H9 (cell line): ENCODE measurements around the gene CCDC89. TPM values are rescaled to one million over a fixed set of nuclear protein-coding genes. Genes with fewer than 3 reads are reported as not detected.

Experiments used
- DNase-seq: peaks from one replicate; pipeline ENCODE4 v3.0.0-alpha.2; 2017
- H2AFZ ChIP-seq: one replicate; pipeline ENCODE4 v1.6.1; 2013; ENCODE audit warnings: mild to moderate bottlenecking, low read length, control low read depth, moderate library complexity
- H2AK5ac ChIP-seq: 2 replicates; pipeline ENCODE4 v1.6.1; 2013; ENCODE audit warnings: low read length, control low read depth, mixed read lengths; ENCODE audit not compliant: insufficient read length
- H2BK120ac ChIP-seq: one replicate; pipeline ENCODE4 v1.6.1; 2013; ENCODE audit warnings: low read depth, mild to moderate bottlenecking, low read length, control low read depth, inconsistent platforms; ENCODE audit not compliant: poor library complexity, severe bottlenecking
- H2BK12ac ChIP-seq: 2 replicates; pipeline ENCODE4 v1.6.1; 2013; ENCODE audit warnings: low read length, control low read depth, mixed read lengths, low read depth; ENCODE audit not compliant: insufficient read length
- H2BK15ac ChIP-seq: 2 replicates; pipeline ENCODE4 v1.6.1; 2013; ENCODE audit warnings: low read depth, low read length, control low read depth
- H2BK20ac ChIP-seq: one replicate; pipeline ENCODE4 v1.6.1; 2013; ENCODE audit warnings: low read depth, mild to moderate bottlenecking, low read length, control low read depth, inconsistent platforms; ENCODE audit not compliant: poor library complexity, severe bottlenecking
- H2BK5ac ChIP-seq: 2 replicates; pipeline ENCODE4 v1.6.1; 2013; ENCODE audit warnings: low read length, control low read depth, mixed read lengths; ENCODE audit not compliant: insufficient read length
- H3K14ac ChIP-seq: 2 replicates; pipeline ENCODE4 v1.6.1; 2013; ENCODE audit warnings: low read length, control low read depth; ENCODE audit not compliant: insufficient read depth
- H3K18ac ChIP-seq: 2 replicates; pipeline ENCODE4 v1.6.1; 2013; ENCODE audit warnings: low read depth, mild to moderate bottlenecking, mixed read lengths, low read length, control low read depth; ENCODE audit not compliant: insufficient read length
- H3K23ac ChIP-seq: 2 replicates; pipeline ENCODE4 v1.6.1; 2013; ENCODE audit warnings: low read length, control low read depth, mixed read lengths, low read depth; ENCODE audit not compliant: insufficient read length
- H3K23me2 ChIP-seq: 2 replicates; pipeline ENCODE4 v1.6.1; 2013; ENCODE audit warnings: low read depth, mild to moderate bottlenecking, mixed read lengths, low read length, control low read depth; ENCODE audit not compliant: insufficient read length, poor library complexity, severe bottlenecking
- H3K27ac ChIP-seq: 2 replicates; pipeline ENCODE4 v1.5.1; 2013; ENCODE audit warnings: low read length, control low read depth, mixed read lengths, low read depth; ENCODE audit not compliant: insufficient read length
- H3K27me3 ChIP-seq: 2 replicates; pipeline ENCODE4 v1.6.1; 2013; ENCODE audit warnings: low read length, control low read depth, inconsistent platforms; ENCODE audit not compliant: insufficient read depth
- H3K4ac ChIP-seq: 2 replicates; pipeline ENCODE4 v1.6.1; 2013; ENCODE audit warnings: low read depth, mild to moderate bottlenecking, control low read depth, inconsistent platforms, low read length, moderate library complexity
- H3K4me1 ChIP-seq: 2 replicates; pipeline ENCODE4 v1.6.1; 2013; ENCODE audit warnings: low read length, control low read depth, inconsistent platforms; ENCODE audit not compliant: insufficient read depth
- H3K4me2 ChIP-seq: 2 replicates; pipeline ENCODE4 v1.6.1; 2013; ENCODE audit warnings: low read length, control low read depth, mixed read lengths; ENCODE audit not compliant: insufficient read length, insufficient read depth
- H3K56ac ChIP-seq: 2 replicates; pipeline ENCODE4 v1.6.1; 2013; ENCODE audit warnings: low read depth, mild to moderate bottlenecking, mixed read lengths, low read length, control low read depth; ENCODE audit not compliant: insufficient read length
- H3K79me1 ChIP-seq: 2 replicates; pipeline ENCODE4 v1.6.1; 2013; ENCODE audit warnings: low read depth, mild to moderate bottlenecking, moderate library complexity, low read length, control low read depth, inconsistent platforms; ENCODE audit not compliant: insufficient read depth, poor library complexity, severe bottlenecking
- H3K79me2 ChIP-seq: 2 replicates; pipeline ENCODE4 v1.6.1; 2013; ENCODE audit warnings: low read length, control low read depth, inconsistent platforms; ENCODE audit not compliant: insufficient read depth
- H3K9ac ChIP-seq: 2 replicates; pipeline ENCODE4 v1.6.1; 2013; ENCODE audit warnings: low read length, control low read depth, mixed read lengths; ENCODE audit not compliant: insufficient read length; ENCODE audit errors: extremely low read depth
- H3K9me3 ChIP-seq: one replicate; pipeline ENCODE4 v1.6.1; 2013; ENCODE audit warnings: low read depth, low read length, inconsistent platforms; ENCODE audit not compliant: control insufficient read depth
- H3T11ph ChIP-seq: one replicate; pipeline ENCODE4 v1.6.1; 2013; ENCODE audit warnings: mild to moderate bottlenecking, low read length, control low read depth, inconsistent platforms
- H4K20me1 ChIP-seq: one replicate; pipeline ENCODE4 v1.6.1; 2013; ENCODE audit not compliant: control insufficient read depth, insufficient read length, insufficient read depth
- H4K5ac ChIP-seq: 2 replicates; pipeline ENCODE4 v1.6.1; 2013; ENCODE audit warnings: low read depth, mild to moderate bottlenecking, mixed read lengths, low read length, control low read depth; ENCODE audit not compliant: insufficient read length
- H4K8ac ChIP-seq: replicated peaks from 2 replicates; pipeline ENCODE4 v1.6.1; 2013; ENCODE audit warnings: low read length, control low read depth, mixed read lengths, low read depth; ENCODE audit not compliant: insufficient read length
- H4K91ac ChIP-seq: 2 replicates; pipeline ENCODE4 v1.6.1; 2013; ENCODE audit warnings: low read depth, mild to moderate bottlenecking, moderate library complexity, mixed read lengths, low read length, control low read depth; ENCODE audit not compliant: insufficient read length
- H3K27ac Mint-ChIP-seq, 3 experiments: 2 replicates in 2 of 3; 3 replicates in 1 of 3; pipeline ENCODE4 v1.8.0; 2020 to 2021; ENCODE audit warnings: mixed read lengths in 3 of 3, mild to moderate bottlenecking in 1 of 3, moderate library complexity in 1 of 3
- H3K27me3 Mint-ChIP-seq: 2 replicates; pipeline ENCODE4 v1.8.0; 2021; ENCODE audit warnings: low read depth, mild to moderate bottlenecking, moderate library complexity, mixed read lengths
- H3K36me3 Mint-ChIP-seq, 3 experiments: 2 replicates in 2 of 3; 3 replicates in 1 of 3; pipeline ENCODE4 v1.8.0; 2020 to 2021; ENCODE audit warnings: low read depth in 3 of 3, mixed read lengths in 3 of 3; ENCODE audit not compliant: insufficient read depth in 1 of 3
- H3K4me1 Mint-ChIP-seq, 2 experiments: 2 replicates each; pipeline ENCODE4 v1.8.0; 2020; ENCODE audit warnings: mixed read lengths in 2 of 2
- H3K4me3 Mint-ChIP-seq, 2 experiments: 2 replicates in 1 of 2; 3 replicates in 1 of 2; pipeline ENCODE4 v1.8.0; 2020 to 2021; ENCODE audit warnings: mild to moderate bottlenecking in 2 of 2, mixed read lengths in 2 of 2, moderate library complexity in 1 of 2
- H3K9me3 Mint-ChIP-seq, 2 experiments: 2 replicates in 1 of 2; 3 replicates in 1 of 2; pipeline ENCODE4 v1.8.0; 2020; ENCODE audit warnings: mild to moderate bottlenecking in 2 of 2, mixed read lengths in 2 of 2, moderate library complexity in 1 of 2
- WGBS: extraction: QIAGEN DNeasy Blood & Tissue Kit; methylation state at CpG from one replicate; pipeline ENCODE4 v1.1.7; 2013; ENCODE audit warnings: missing lambda C conversion rate, low lambda C conversion rate, mixed read lengths; ENCODE audit not compliant: insufficient read length; ENCODE audit errors: extremely low coverage; 5-methylcytosine and 5-hydroxymethylcytosine counted together
- total RNA-seq: library from RNA; stranded (reverse); gene quantifications from 2 replicates; pipeline ENCODE4 v1.2.1, GENCODE V29; 2021
- TF ChIP-seq, protein P1 (sequence below): fragments of 200-600 bp; sonication (generic); conservative IDR thresholded peaks from 3 replicates; pipeline ENCODE4 v1.8.0; 2021; ENCODE audit warnings: antibody characterized with exemption, mild to moderate bottlenecking

The CCDC89 gene
- total RNA-seq, 1 experiment from 2014 or later: not detected

DNA sequence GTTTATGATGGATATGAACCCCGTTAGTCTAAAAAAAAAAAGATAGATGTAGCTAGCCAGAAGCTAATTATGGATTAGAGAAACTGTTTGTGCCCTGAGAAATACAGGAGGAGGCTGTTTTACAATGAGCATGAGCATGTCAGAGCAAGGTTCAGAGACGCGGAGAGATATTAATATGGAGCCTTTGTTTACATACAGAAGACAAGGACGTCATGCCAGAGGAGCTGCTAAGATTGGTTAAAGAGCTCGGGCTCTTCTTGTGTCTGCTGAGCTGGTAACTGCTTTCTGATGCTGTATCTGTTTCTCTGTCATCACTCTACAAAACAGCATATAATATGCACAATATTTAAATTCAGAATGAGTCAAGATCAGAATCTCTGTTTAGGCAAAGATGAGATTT is 24.9 kb upstream of the CCDC89 start:
- no peak overlapping the region for H2BK5ac ChIP-seq
- no peak overlapping the region for H3K27ac Mint-ChIP-seq
- no peak overlapping the region for H3K9ac ChIP-seq
- no CpG with 5 or more reads among the region's 5 CpGs for WGBS
- no peak overlapping the region for H3K18ac ChIP-seq
- H3K27me3 ChIP-seq: no peaks in the 10 kb centered on the region
- no peaks in the 10 kb centered on the region for H3K79me1 ChIP-seq
- no peaks in the 10 kb centered on the region for H3K9me3 ChIP-seq
- H3K4me2 ChIP-seq: no peak overlapping the region
- no peak overlapping the region for H3K56ac ChIP-seq
- H3K4me1 Mint-ChIP-seq: peaks cover 0 to 1% of the 10 kb centered on the region in 2 experiments; a peak in 1 of 4 replicates
- no peak overlapping the region for H3K14ac ChIP-seq
- H3K27me3 Mint-ChIP-seq: no peaks in the 10 kb centered on the region
- H3K4me1 ChIP-seq: no peaks in the 10 kb centered on the region
- H3T11ph ChIP-seq: no peak overlapping the region
- no peak overlapping the region for H2AFZ ChIP-seq
- no peak overlapping the region for H2BK20ac ChIP-seq
- H3K4me3 Mint-ChIP-seq: no peak overlapping the region
- H2BK12ac ChIP-seq: no peak overlapping the region
- no peak for DNase-seq
- no peak overlapping the region for H4K8ac ChIP-seq
- no peaks in the 10 kb centered on the region for H4K20me1 ChIP-seq
- no peak overlapping the region for H3K23ac ChIP-seq
- H3K9me3 Mint-ChIP-seq: 0 out of 5 replicates have a peak, but pooled peaks cover 0 to 4% of the 10 kb centered on the region in 2 experiments
- no peak overlapping the region for H2AK5ac ChIP-seq
- H2BK15ac ChIP-seq: no peak overlapping the region
- H4K91ac ChIP-seq: no peak overlapping the region
- H3K4ac ChIP-seq: no peak overlapping the region
- no peak overlapping the region for H2BK120ac ChIP-seq
- H3K23me2 ChIP-seq: no peaks in the 10 kb centered on the region
- H3K27ac ChIP-seq: no peak overlapping the region
- no peaks in the 10 kb centered on the region for H3K79me2 ChIP-seq
- H3K36me3 Mint-ChIP-seq: no peaks in the 10 kb centered on the region; a peak in 1 of 7 replicates
- no peak overlapping the region for H4K5ac ChIP-seq
- TF ChIP-seq, protein P1, sequence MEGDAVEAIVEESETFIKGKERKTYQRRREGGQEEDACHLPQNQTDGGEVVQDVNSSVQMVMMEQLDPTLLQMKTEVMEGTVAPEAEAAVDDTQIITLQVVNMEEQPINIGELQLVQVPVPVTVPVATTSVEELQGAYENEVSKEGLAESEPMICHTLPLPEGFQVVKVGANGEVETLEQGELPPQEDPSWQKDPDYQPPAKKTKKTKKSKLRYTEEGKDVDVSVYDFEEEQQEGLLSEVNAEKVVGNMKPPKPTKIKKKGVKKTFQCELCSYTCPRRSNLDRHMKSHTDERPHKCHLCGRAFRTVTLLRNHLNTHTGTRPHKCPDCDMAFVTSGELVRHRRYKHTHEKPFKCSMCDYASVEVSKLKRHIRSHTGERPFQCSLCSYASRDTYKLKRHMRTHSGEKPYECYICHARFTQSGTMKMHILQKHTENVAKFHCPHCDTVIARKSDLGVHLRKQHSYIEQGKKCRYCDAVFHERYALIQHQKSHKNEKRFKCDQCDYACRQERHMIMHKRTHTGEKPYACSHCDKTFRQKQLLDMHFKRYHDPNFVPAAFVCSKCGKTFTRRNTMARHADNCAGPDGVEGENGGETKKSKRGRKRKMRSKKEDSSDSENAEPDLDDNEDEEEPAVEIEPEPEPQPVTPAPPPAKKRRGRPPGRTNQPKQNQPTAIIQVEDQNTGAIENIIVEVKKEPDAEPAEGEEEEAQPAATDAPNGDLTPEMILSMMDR: no peak
